Keratinocyte (primary cell): Measurements from ENCODE around the gene EIF2S3B. TPM values are rescaled to one million over a fixed set of nuclear protein-coding genes. Genes with fewer than 3 reads are reported as not detected.

Source experiments
- DNase-seq: peaks from one replicate; pipeline ENCODE4 v3.0.0-alpha.2; 2011; ENCODE audit warnings: low read depth, missing footprints, low spot score
- FAIRE-seq: peaks from 2 replicates; lab custom pipeline; 2011; peaks lifted over from hg19 to GRCh38; lab: Jason Lieb, UNC
- H2AFZ ChIP-seq: 2 replicates; pipeline ENCODE4 v1.6.0; 2012; ENCODE audit warnings: low read length, control low read depth, inconsistent platforms; ENCODE audit not compliant: control insufficient read depth
- H3K27ac ChIP-seq: 2 replicates; pipeline ENCODE4 v1.5.1; 2011; ENCODE audit warnings: low read length; ENCODE audit not compliant: control insufficient read depth, insufficient read depth
- H3K27me3 ChIP-seq: 3 replicates; pipeline ENCODE4 v1.6.0; 2011; ENCODE audit warnings: low read length; ENCODE audit not compliant: control insufficient read depth, insufficient read depth; ENCODE audit errors: extremely low read depth
- H3K36me3 ChIP-seq, 2 experiments: 2 replicates in 1 of 2; 3 replicates in 1 of 2; pipeline ENCODE4 v1.5.1; 2011; ENCODE audit warnings: low read length in 2 of 2, mild to moderate bottlenecking in 1 of 2; ENCODE audit not compliant: control insufficient read depth in 2 of 2, insufficient read depth in 2 of 2; ENCODE audit errors: extremely low read depth in 1 of 2
- H3K4me1 ChIP-seq: 3 replicates; pipeline ENCODE4 v1.5.1; 2011; ENCODE audit warnings: low read length; ENCODE audit not compliant: control insufficient read depth, insufficient read depth; ENCODE audit errors: extremely low read depth
- H3K4me2 ChIP-seq: 3 replicates; pipeline ENCODE4 v1.6.0; 2011; ENCODE audit warnings: low read depth, low read length; ENCODE audit not compliant: control insufficient read depth, insufficient read depth; ENCODE audit errors: extremely low read depth
- H3K4me3 ChIP-seq, 3 experiments: fragments of 200-600 bp in 1 of 3; sonication (generic) in 1 of 3; 2 replicates in 2 of 3; 3 replicates in 1 of 3; pipeline ENCODE4 v1.5.1; 2011 to 2016; ENCODE audit warnings: low read length in 3 of 3, mild to moderate bottlenecking in 3 of 3, control low read depth in 2 of 3, inconsistent platforms in 1 of 3, low read depth in 1 of 3, mixed read lengths in 1 of 3, mixed run types in 1 of 3, moderate library complexity in 1 of 3; ENCODE audit not compliant: control insufficient read depth in 2 of 3, insufficient read depth in 2 of 3; ENCODE audit errors: extremely low read depth in 1 of 3
- H3K79me2 ChIP-seq: 2 replicates; pipeline ENCODE4 v1.6.0; 2012; ENCODE audit warnings: low read length; ENCODE audit not compliant: control insufficient read depth, insufficient read depth
- H3K9ac ChIP-seq: 3 replicates; pipeline ENCODE4 v1.6.0; 2011; ENCODE audit warnings: low read length; ENCODE audit not compliant: control insufficient read depth, insufficient read depth; ENCODE audit errors: extremely low read depth
- H3K9me1 ChIP-seq: 3 replicates; pipeline ENCODE4 v1.6.0; 2011; ENCODE audit warnings: low read length; ENCODE audit not compliant: control insufficient read depth, insufficient read depth; ENCODE audit errors: extremely low read depth
- H3K9me3 ChIP-seq: 2 replicates; pipeline ENCODE4 v1.5.1; 2012; ENCODE audit warnings: low read depth, low read length; ENCODE audit not compliant: control insufficient read depth
- H4K20me1 ChIP-seq: 3 replicates; pipeline ENCODE4 v1.6.0; 2011; ENCODE audit warnings: low read length; ENCODE audit not compliant: control insufficient read depth, insufficient read depth; ENCODE audit errors: extremely low read depth
- EZH2 ChIP-seq: IDR thresholded peaks from one replicate; pipeline ENCODE4 v1.6.1; 2012; ENCODE audit warnings: inconsistent platforms, mild to moderate bottlenecking, low read length, moderate library complexity
- dilution Hi-C: fragments of 300-500 bp; cut with MboI; formaldehyde crosslinking; loops from one replicate; pipeline ENCODE4 v1.7.0; 2020; ENCODE audit warnings: low sequenced_read_pairs; ENCODE audit not compliant: extremely low pct_ligation_motif_present
- polyA plus RNA-seq, 5 experiments: library from polyadenylated mRNA; depleted of rRNA in 3 of 5; stranded (reverse) in 3 of 5; stranded (forward) in 1 of 5; unstranded in 1 of 5; fragments of >200 nt; gene quantifications; 1 replicate in 1 of 5; 2 replicates in 3 of 5; 3 replicates in 1 of 5; pipeline versions ENCODE4 v1.2.1 to v1.2.3, GENCODE V29; 2011 to 2012; ENCODE audit warnings: missing spikeins in 2 of 5, low read depth in 1 of 5, low replicate concordance in 1 of 5
- small RNA-seq, 3 experiments: library from RNA; depleted of rRNA; stranded (forward); fragments of <200 nt; gene quantifications; one replicate each; pipeline ENCODE3, GENCODE V24; 2012; ENCODE audit warnings: low read depth in 3 of 3, low replicate concordance in 1 of 3; ENCODE audit not compliant: insufficient read length in 3 of 3
- TF ChIP-seq, protein P1 (sequence below), 3 experiments: IDR thresholded peaks in 1 of 3; conservative IDR thresholded peaks in 1 of 3; optimal IDR thresholded peaks in 1 of 3; 2 replicates in 2 of 3; 3 replicates in 1 of 3; pipeline versions ENCODE3 to v1.5.1; 2011; ENCODE audit warnings: low read length in 3 of 3, mild to moderate bottlenecking in 3 of 3, moderate library complexity in 2 of 3, control low read depth in 1 of 3, inconsistent platforms in 1 of 3; ENCODE audit not compliant: insufficient read depth in 2 of 3; ENCODE audit errors: extremely low read depth in 1 of 3

Gene EIF2S3B
- polyA plus RNA-seq, 1 donor (not counting 4 experiments of a cell fraction or from before 2014, with no cell fraction given) = 0.66 TPM

GRCh38 chr12:10557766-10558165 lies 52.1 kb downstream of the EIF2S3B start:
- TF ChIP-seq, protein P1, sequence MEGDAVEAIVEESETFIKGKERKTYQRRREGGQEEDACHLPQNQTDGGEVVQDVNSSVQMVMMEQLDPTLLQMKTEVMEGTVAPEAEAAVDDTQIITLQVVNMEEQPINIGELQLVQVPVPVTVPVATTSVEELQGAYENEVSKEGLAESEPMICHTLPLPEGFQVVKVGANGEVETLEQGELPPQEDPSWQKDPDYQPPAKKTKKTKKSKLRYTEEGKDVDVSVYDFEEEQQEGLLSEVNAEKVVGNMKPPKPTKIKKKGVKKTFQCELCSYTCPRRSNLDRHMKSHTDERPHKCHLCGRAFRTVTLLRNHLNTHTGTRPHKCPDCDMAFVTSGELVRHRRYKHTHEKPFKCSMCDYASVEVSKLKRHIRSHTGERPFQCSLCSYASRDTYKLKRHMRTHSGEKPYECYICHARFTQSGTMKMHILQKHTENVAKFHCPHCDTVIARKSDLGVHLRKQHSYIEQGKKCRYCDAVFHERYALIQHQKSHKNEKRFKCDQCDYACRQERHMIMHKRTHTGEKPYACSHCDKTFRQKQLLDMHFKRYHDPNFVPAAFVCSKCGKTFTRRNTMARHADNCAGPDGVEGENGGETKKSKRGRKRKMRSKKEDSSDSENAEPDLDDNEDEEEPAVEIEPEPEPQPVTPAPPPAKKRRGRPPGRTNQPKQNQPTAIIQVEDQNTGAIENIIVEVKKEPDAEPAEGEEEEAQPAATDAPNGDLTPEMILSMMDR (optimal IDR thresholded peaks at IDR 0.05 in 1 of 3, IDR thresholded peaks at IDR 0.05 in 1 of 3, conservative IDR thresholded peaks at IDR 0.05 in 1 of 3; ENCODE audit: extremely low read depth in 1 of 3, insufficient read depth in 2 of 3, low read length in 3 of 3) = no peak
- TF ChIP-seq EZH2 = no peak
- DNase-seq (no peak), FAIRE-seq (peak; percentile 56)
- Histone ChIP-seq H3K27me3 (no peaks in the 10 kb centered on the region), H3K79me2 (no peaks in the 10 kb centered on the region), H3K27ac (no peak overlapping the region), H3K9me3 (no peaks in the 10 kb centered on the region), H3K9ac (no peak overlapping the region), H3K9me1 (no peaks in the 10 kb centered on the region), H3K4me2 (no peak overlapping the region), H3K4me1 (no peaks in the 10 kb centered on the region), H3K4me3 (no peak overlapping the region), H2AFZ (no peak overlapping the region), H3K36me3 (no peaks in the 10 kb centered on the region), H4K20me1 (no peaks in the 10 kb centered on the region)
- dilution Hi-C loops = no loop called here

Small RNAs within 50 kb of the gene (small RNA-seq; reads per million reads assigned to genes)
- gene SLC25A39P2 = 0 reads per million in 3 experiments

Other genes starting within 250 kb of the EIF2S3B start
- under 0.01 TPM in 2 of 3 replicates, not detected in the other for gene KLRD1, start 198.0 kb upstream of the EIF2S3B start, polyA plus RNA-seq
- gene KLRK1, start 115.8 kb upstream of the EIF2S3B start, polyA plus RNA-seq = not detected in 3 replicates
- gene KLRC4, start 96.1 kb upstream of the EIF2S3B start, polyA plus RNA-seq = not detected in 3 replicates
- not detected in 3 replicates for gene KLRC3, start 85.3 kb upstream of the EIF2S3B start, polyA plus RNA-seq
- gene KLRC2, start 69.9 kb upstream of the EIF2S3B start, polyA plus RNA-seq = 0.09 TPM in 1 of 3 replicates, not detected in the others
- 0.07 TPM in 1 of 3 replicates, not detected in the others for gene KLRC1, start 52.5 kb upstream of the EIF2S3B start, polyA plus RNA-seq
- gene MAGOHB, start 107.7 kb downstream of the EIF2S3B start, polyA plus RNA-seq = 13.3 to 34.2 TPM (median 23.1 TPM) in 3 replicates
- 2.0 to 2.8 TPM (median 2.3 TPM) in 3 replicates for gene STYK1, start 168.2 kb downstream of the EIF2S3B start, polyA plus RNA-seq
- 127 to 367 TPM (median 170 TPM) in 3 replicates for gene YBX3, start 217.4 kb downstream of the EIF2S3B start, polyA plus RNA-seq